Naive B cell (primary cell): ENCODE measurements around the gene PBX4. TPM values are rescaled to one million over a fixed set of nuclear protein-coding genes. Genes with fewer than 3 reads are reported as not detected.
"Not testable (repeated sequence)": the region's sequence is repeated elsewhere in the genome, so short reads cannot be mapped to it uniquely, and the experiment has no call there.

Source experiments
- ATAC-seq, 2 donors: fragments of 150-1000 bp; cut with Tn5 transposase; 2 replicates each; pipeline ENCODE4 v1.10.0; 2021; ENCODE audit warnings: low read depth in 2 of 2, mild to moderate bottlenecking in 2 of 2, moderate library complexity in 2 of 2
- DNase-seq: peaks from one replicate; pipeline ENCODE4 v3.0.0; 2022
- H3K27ac Mint-ChIP-seq, 6 donors: one replicate each; pipeline ENCODE4 v1.8.0; 2020 to 2022; ENCODE audit warnings: mild to moderate bottlenecking in 6 of 6, mixed read lengths in 6 of 6, moderate library complexity in 5 of 6, inconsistent platforms in 2 of 6
- H3K27me3 Mint-ChIP-seq, 3 donors: one replicate each; pipeline ENCODE4 v1.8.0; 2021 to 2022; ENCODE audit warnings: mixed read lengths in 3 of 3, mild to moderate bottlenecking in 1 of 3
- H3K36me3 Mint-ChIP-seq, 2 donors: one replicate each; pipeline ENCODE4 v1.8.0; 2020 to 2022; ENCODE audit warnings: mixed read lengths in 2 of 2, inconsistent platforms in 1 of 2, mild to moderate bottlenecking in 1 of 2
- H3K4me1 Mint-ChIP-seq, 3 donors: one replicate each; pipeline ENCODE4 v1.8.0; 2020 to 2022; ENCODE audit warnings: mixed read lengths in 3 of 3, inconsistent platforms in 1 of 3, mild to moderate bottlenecking in 1 of 3, moderate library complexity in 1 of 3
- H3K4me3 Mint-ChIP-seq, 8 donors: one replicate each; pipeline ENCODE4 v1.8.0; 2020 to 2022; ENCODE audit warnings: mild to moderate bottlenecking in 8 of 8, mixed read lengths in 8 of 8, moderate library complexity in 8 of 8, inconsistent platforms in 2 of 8
- H3K9me3 Mint-ChIP-seq, 7 donors: one replicate each; pipeline ENCODE4 v1.8.0; 2020 to 2022; ENCODE audit warnings: mixed read lengths in 7 of 7, mild to moderate bottlenecking in 5 of 7, inconsistent platforms in 2 of 7, moderate library complexity in 1 of 7
- polyA plus RNA-seq, 6 donors: library from polyadenylated mRNA; unstranded; fragments of 300-500 nt; fragmentation: Illumina TruSeq; gene quantifications; one replicate each; pipeline ENCODE4 v1.2.3, GENCODE V29; 2021; ENCODE audit warnings: low read depth in 6 of 6

Gene PBX4, protein sequence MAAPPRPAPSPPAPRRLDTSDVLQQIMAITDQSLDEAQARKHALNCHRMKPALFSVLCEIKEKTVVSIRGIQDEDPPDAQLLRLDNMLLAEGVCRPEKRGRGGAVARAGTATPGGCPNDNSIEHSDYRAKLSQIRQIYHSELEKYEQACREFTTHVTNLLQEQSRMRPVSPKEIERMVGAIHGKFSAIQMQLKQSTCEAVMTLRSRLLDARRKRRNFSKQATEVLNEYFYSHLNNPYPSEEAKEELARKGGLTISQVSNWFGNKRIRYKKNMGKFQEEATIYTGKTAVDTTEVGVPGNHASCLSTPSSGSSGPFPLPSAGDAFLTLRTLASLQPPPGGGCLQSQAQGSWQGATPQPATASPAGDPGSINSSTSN
- under 1 TPM in 2 of 6 donors, not detected in 4; 0.26 to 0.31 TPM for polyA plus RNA-seq

DNA sequence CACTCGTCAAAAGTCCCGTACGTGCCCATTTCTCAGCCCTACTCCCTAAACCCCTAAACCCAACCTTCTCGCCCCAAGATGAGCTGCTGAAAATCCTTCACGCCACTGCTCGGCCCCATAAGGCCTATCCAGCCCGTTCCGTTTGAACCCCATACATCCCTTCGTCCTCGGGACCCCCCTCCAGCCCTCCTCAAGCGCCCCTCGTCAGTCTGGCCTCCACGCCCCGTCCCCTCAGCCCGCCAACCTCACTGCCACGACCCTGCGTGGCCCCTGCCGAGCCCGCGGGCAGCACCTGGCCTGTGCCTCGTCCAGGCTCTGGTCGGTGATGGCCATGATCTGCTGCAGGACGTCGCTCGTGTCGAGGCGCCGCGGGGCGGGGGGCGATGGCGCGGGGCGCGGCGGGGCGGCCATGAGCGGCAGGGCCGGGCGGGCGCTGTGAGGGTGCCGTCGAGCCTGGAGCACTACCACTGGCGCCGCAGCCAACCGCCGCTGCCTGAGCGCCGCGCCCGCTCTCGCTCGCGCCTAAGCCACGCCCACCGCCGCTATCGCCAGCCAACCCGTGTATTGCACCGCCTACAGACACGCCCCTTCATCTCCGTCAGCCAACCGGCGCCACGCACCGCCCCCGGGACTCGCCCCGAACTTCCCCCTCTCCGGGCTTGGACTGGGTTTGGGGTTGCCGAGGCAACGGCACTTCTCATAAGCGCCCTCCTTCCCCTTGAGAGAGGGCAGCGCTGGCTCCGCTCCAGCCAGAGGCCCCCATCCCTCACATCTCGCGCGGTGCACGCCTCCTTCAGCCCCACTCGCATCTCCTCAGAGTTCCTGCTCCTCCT is at the start of gene PBX4:
PBX4 (minus strand) TSS at position 469 of the 833 bp plus-strand sequence; CDS start at position 411, 58 bp downstream.
- H3K9me3 Mint-ChIP-seq: no peaks in the 10 kb centered on the region
- H3K27me3 Mint-ChIP-seq: no peaks in the 10 kb centered on the region
- H3K36me3 Mint-ChIP-seq: no peaks in the 10 kb centered on the region
- ATAC-seq (peak; percentile 96), DNase-seq (peak; percentile 99)
- peak within 1 kb of the TSS; percentile 64 to 88 (median 80) for H3K4me3 Mint-ChIP-seq
- peak within 1 kb of the TSS; percentile 94 to 97 (median 97) for H3K27ac Mint-ChIP-seq
- H3K4me1 Mint-ChIP-seq: peaks cover 7 to 16% (median 10%) of the 10 kb centered on the region in 3 donors

DNA sequence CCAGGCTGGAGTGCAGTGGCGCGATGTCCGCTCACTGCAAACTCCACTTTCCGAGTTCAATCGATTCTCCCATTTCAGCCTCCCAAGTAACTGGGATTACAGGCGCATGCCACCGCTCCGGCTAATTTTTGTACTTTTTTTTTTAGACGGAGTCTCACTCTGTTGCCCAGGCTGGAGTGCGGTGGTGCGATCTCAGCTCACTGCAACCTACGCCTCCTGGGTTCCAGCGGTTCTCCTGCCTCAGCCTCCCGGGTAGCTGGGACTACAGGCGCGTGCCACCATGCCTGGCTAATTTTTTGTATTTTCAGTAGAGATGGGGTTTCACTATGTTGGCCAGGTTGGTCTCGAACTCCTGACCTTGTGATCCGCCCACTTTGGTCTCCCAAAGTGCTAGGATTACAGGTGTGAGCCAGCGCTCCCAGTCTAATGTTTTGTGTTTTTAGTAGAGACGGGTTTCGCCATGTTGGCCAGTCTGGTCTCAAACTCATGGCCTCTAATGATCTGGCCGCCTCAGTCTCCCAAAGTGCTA is 47.0 kb upstream of the PBX4 start:
- Mint-ChIP-seq H3K27ac (peak overlapping the region in 2 of 6 donors; percentile 32 to 49), H3K4me3 (peak overlapping the region in 5 of 8 donors; percentile 39 to 82 (median 50)), H3K4me1 (peaks cover 29 to 70% (median 50%) of the 10 kb centered on the region in 3 donors)
- ATAC-seq, H3K36me3 Mint-ChIP-seq, H3K27me3 Mint-ChIP-seq, DNase-seq, H3K9me3 Mint-ChIP-seq: not testable (repeated sequence)

DNA sequence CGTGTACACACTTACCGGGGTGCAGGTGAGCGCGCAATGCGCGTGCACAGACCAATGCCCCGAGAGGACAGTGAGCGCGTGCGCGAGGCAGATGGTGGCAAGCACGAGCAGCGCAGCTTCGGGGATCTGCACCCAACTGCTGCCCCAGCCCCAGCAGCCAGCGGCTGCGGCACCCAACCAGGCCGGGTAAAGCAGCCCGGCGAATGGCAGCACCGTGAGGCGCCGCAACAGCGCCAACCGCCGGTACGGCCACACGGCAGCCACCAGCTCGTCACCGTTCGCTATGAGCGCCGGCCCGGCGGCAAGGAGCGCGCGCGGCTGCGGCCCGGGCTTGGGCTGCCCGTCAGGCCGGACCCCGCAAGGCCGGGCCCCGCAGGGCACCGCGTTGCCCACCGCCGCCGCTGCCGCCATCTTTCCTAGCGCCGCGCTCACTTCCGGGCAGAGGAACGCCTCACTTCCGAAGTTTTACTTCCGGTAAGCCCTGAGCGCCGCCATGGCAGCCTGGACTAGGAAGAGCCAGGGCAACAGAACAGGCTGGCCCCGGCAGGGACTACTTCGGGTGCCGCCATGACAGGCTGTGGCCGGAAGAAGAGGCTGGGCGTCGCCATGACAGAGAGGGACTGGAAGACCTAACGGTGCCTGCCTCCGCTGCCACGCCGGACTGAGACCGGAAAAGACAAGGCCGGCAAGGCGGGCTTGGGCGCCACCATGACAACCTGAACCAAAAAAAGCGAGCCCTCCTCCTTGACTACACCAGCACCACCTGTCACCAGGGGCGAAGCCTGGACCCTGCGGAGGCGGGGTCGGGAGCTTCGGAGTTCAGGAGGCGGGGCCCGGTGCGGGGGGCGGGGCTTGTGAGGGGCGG is 45.0 kb upstream of the PBX4 start, which contains the start of gene ATP13A1:
ATP13A1 (minus strand) TSS at position 421 of the 865 bp plus-strand sequence; CDS start at position 411, 10 bp downstream.
- Mint-ChIP-seq H3K36me3 (peaks cover 0 to 1% of the 10 kb centered on the region in 2 donors), H3K4me1 (peaks cover 24 to 57% (median 38%) of the 10 kb centered on the region in 3 donors), H3K9me3 (no peaks in the 10 kb centered on the region), H3K27ac (peak within 1 kb of the TSS; percentile 86 to 99 (median 98)), H3K4me3 (peak within 1 kb of the TSS; percentile 76 to 96 (median 96)), H3K27me3 (no peaks in the 10 kb centered on the region)
- peak; percentile 96 for DNase-seq
- ATAC-seq: peak; percentile 74 to 76

DNA sequence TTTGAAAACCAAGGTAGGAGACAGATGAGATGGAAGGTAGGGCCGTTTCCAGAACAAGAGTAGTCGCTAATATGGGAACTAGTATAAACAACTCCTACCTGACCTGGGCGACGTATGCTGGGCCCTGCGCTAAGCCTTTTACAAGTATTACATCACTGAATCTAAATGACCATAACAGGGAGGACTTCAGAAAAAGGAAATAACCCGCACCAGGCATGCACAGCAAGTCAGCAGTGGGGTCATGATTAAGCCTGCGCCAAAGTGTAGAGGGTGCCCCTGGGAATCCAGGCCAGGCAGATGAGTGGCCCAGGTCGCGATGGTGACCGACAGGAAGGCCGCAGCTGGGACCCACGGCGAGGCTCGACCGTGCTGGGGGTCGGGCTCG is 44.4 kb upstream of the PBX4 start:
- Mint-ChIP-seq H3K4me1 (peaks cover 21 to 54% (median 31%) of the 10 kb centered on the region in 3 donors), H3K27ac (peak overlapping the region; percentile 78 to 95 (median 89)), H3K27me3 (no peaks in the 10 kb centered on the region), H3K4me3 (peak overlapping the region; percentile 76 to 96 (median 92)), H3K36me3 (peaks cover 0 to 6% of the 10 kb centered on the region in 2 donors), H3K9me3 (no peaks in the 10 kb centered on the region)
- no peak for ATAC-seq
- DNase-seq: no peak

DNA sequence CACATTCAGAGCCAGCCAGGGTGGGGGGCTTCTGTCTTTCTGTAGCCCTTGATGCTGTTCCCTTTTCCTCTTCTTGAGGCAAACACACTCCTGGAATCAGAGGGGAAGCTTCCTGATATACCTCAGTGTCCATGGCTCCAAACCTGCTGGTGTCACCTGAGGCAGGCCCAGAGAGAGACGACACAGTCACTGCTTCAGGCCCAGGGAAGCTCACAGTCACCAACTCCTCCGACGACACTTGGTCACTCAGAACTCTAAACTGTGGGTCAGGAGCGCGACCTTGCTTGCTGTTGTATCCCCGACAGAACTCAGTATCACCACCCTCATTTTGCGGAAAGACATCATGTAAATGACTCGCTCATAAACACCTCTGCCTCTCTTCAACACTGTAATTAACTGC is 43.9 kb upstream of the PBX4 start:
- ATAC-seq (no peak), DNase-seq (no peak)
- peak overlapping the region; percentile 76 to 96 (median 92) for H3K4me3 Mint-ChIP-seq
- peak overlapping the region in 5 of 6 donors; percentile 86 to 95 (median 88) for H3K27ac Mint-ChIP-seq
- H3K9me3 Mint-ChIP-seq: no peaks in the 10 kb centered on the region
- peaks cover 0 to 6% of the 10 kb centered on the region in 2 donors for H3K36me3 Mint-ChIP-seq
- H3K27me3 Mint-ChIP-seq: no peaks in the 10 kb centered on the region
- peaks cover 21 to 49% (median 26%) of the 10 kb centered on the region in 3 donors for H3K4me1 Mint-ChIP-seq

DNA sequence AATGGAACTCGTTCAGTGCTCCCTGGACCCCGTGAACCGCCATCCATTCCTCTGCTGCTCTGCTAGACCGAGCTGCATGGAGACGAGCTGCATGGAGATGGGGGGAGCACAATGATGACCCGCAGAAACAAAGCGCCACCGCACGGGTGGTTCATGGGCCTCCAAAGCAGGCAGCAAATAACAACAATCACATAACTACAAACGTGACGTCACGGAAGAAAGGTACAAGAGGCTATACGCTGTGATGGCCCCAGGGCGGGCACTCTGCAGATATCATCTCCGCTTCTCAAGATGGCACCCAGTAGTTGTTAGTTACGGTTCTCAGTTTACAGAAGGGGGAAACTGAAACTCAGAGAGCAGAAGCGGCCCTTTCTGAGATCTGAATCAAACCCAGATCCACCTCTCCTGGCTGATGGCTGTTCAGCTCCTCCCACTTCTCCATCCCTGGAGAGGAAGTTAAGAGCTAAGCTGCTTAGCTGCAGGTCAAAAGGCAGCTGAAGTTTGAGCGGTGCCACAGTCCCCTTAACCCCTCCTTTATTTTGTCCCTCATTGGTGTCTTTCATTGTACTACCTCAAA is 43.3 kb upstream of the PBX4 start:
- peaks cover 21 to 43% (median 24%) of the 10 kb centered on the region in 3 donors for H3K4me1 Mint-ChIP-seq
- peak overlapping the region; percentile 63 to 95 (median 87) for H3K27ac Mint-ChIP-seq
- no peaks in the 10 kb centered on the region for H3K9me3 Mint-ChIP-seq
- peaks cover 3 to 10% of the 10 kb centered on the region in 2 donors for H3K36me3 Mint-ChIP-seq
- H3K27me3 Mint-ChIP-seq: no peaks in the 10 kb centered on the region
- DNase-seq: peak; percentile 48
- ATAC-seq: peak; percentile 19 to 27
- peak overlapping the region; percentile 76 to 96 (median 92) for H3K4me3 Mint-ChIP-seq

DNA sequence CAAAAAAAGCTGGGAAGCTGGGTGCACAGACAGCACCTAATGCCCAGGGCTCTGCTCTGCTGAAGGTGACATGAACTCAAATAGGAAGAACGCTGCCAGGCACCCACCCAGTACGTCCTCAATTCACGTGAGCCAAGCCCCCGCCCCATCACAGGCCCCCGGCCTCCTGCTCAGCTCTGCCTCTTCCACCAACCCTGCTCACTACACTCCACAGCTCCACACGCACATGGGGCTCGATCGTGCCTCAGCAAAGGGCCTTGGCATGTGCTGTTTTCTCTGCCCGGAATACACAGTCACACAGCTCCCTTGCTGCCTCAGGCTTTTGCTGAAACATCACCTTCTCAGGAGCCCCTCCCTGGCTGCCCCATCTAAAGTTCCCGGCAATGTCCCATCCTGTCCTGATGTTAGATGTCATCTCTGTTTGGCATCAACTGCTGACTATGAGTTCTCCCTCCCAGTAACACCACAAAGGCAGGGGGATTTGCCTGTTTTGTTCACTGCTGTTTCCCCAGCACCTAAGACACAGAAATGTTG is 42.7 kb upstream of the PBX4 start:
- Mint-ChIP-seq H3K36me3 (peaks cover 6 to 10% of the 10 kb centered on the region in 2 donors), H3K27ac (peak overlapping the region; percentile 63 to 95 (median 87)), H3K4me1 (peaks cover 21 to 38% (median 21%) of the 10 kb centered on the region in 3 donors), H3K9me3 (no peaks in the 10 kb centered on the region), H3K27me3 (no peaks in the 10 kb centered on the region), H3K4me3 (peak overlapping the region in 6 of 8 donors; percentile 76 to 96 (median 94))
- DNase-seq: no peak
- no peak for ATAC-seq

DNA sequence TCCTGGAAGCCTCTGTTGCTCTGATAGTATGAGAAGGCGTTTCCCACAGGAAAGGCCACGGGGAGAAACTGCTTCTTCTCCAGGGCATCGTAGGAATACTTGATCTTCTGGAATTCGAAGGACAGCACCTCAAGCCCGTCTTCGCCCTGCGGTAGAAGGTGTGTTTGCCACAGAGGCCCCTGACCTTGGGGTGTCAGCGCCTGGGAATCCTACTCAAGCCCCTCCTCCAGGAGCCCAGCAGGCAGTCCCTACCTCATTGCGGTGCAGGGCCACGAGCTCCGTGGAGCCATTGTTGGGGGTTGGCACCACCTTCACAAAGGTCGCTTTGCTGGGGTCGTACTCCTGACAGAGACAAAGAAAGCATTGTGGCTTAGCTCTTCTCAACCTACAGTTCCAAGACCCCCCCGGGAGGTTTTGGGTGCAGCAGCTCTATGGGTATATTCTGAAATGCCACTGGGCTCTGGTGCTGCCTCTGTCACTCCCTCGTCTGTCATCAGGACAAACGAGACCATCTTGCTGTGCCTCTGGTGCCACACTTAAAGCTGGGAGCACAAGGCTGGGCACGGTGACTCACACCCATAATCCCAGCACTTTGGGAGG is 41.3 kb upstream of the PBX4 start:
- Mint-ChIP-seq H3K36me3 (peaks cover 6 to 10% of the 10 kb centered on the region in 2 donors), H3K4me3 (no peak overlapping the region), H3K27me3 (no peaks in the 10 kb centered on the region), H3K27ac (peak overlapping the region in 1 of 6 donors; percentile 52), H3K4me1 (peaks cover 21 to 35% (median 21%) of the 10 kb centered on the region in 3 donors), H3K9me3 (no peaks in the 10 kb centered on the region)
- ATAC-seq (no peak), DNase-seq (no peak)

DNA sequence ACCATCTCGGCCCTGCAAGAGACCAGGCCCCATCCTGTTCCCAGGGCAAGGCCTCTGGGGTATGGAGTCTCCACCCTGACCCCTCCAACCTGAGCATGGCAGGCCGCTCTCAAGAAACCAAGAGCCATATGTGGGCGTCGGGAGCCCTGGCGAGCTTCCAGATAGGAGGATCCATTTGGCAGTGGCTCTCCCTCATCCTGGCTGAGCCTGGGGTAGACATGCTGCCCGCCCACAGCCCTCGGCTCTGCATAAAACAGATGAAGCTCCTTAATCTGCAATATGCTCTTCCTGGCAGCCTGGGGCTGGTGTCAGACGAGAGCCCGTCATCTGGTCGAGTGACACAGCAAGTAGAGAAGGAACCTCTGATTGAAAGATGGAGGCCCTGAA is 38.9 kb upstream of the PBX4 start:
- Mint-ChIP-seq H3K9me3 (no peaks in the 10 kb centered on the region), H3K4me1 (peaks cover 20 to 22% (median 21%) of the 10 kb centered on the region in 3 donors), H3K36me3 (peaks cover 16 to 18% of the 10 kb centered on the region in 2 donors), H3K27ac (no peak overlapping the region), H3K27me3 (no peaks in the 10 kb centered on the region), H3K4me3 (peak overlapping the region in 1 of 8 donors; percentile 9)
- DNase-seq (no peak), ATAC-seq (no peak)

DNA sequence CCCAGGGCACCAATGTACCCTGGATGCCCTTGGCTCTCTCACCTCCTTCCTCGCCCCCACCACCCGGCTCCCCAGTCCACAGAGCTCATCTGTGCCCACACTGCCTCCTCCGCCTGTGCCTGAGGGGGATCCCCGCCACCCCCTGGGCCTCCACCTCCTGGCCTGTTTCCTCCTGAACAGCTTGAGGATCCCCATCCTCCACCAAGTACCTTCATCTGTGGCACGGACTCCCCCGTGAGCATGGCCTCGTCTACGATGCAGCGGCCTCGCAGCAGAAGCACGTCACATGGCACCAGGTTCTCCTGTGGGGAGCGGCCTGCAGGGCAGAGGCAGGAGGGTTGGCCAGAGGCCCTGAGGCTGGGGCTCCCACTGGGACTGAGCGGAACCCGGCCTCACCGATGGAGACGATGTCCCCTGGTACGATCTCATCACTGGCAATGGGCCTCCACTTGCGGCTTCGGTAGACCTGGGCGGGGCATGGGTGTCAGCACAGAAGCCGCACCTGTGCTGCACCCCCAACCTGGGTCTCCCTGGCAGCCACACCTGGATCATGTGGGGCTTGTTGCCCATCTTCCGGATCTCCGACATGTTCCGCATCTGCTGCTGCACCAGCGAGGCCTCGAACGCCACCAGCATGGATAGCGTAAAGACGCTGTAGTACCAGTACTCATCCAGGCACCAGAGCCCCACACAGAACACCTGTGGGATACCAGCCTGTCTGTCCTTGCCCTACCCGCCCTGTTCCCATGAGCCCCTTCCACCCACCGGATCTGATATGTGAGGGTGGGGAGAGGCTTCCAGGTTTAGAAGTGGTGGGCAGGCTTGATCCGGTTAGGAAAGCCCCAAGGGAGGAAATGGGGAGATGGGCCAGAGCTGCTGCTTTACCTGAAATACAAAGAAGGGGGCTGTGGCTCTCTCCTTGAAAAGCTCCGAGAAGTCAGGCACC is 38.2 kb upstream of the PBX4 start:
- Mint-ChIP-seq H3K4me1 (peaks cover 13 to 16% (median 15%) of the 10 kb centered on the region in 3 donors), H3K4me3 (peak overlapping the region in 1 of 8 donors; percentile 9), H3K9me3 (no peaks in the 10 kb centered on the region), H3K27ac (peak overlapping the region in 1 of 6 donors; percentile 63), H3K27me3 (no peaks in the 10 kb centered on the region), H3K36me3 (peaks cover 16 to 18% of the 10 kb centered on the region in 2 donors)
- no peak for DNase-seq
- no peak for ATAC-seq
